Vagina (tissue), 2 donors: ENCODE results near the gene TRO. TPM values are rescaled to one million over a fixed set of nuclear protein-coding genes. Genes with fewer than 3 reads are reported as not detected.
A peak's percentile ranks its signal among the peaks of the same experiment; 100 is the strongest.

Source experiments
- DNase-seq, 2 donors: peaks; one replicate each; pipeline ENCODE4 v3.0.0-alpha.2; 2017; ENCODE audit errors: extremely low spot score in 2 of 2
- H3K27ac ChIP-seq: fragments of 200-600 bp; sonication (generic); one replicate; pipeline ENCODE4 v1.5.1; 2019
- H3K27me3 ChIP-seq: fragments of 200-600 bp; sonication (generic); one replicate; pipeline ENCODE4 v1.5.1; 2019
- H3K36me3 ChIP-seq, 2 donors: fragments of 200-600 bp; sonication (generic); one replicate each; pipeline ENCODE4 v1.5.1; 2017 to 2019
- H3K4me1 ChIP-seq: fragments of 200-600 bp; sonication (generic); one replicate; pipeline ENCODE4 v1.5.1; 2019
- H3K4me3 ChIP-seq, 2 donors: fragments of 200-600 bp; sonication (generic); 1 replicate in 1 of 2; 2 replicates in 1 of 2; pipeline ENCODE4 v1.5.1; 2016 to 2019
- H3K9me3 ChIP-seq: fragments of 200-600 bp; sonication (generic); one replicate; pipeline ENCODE4 v1.5.1; 2019
- CTCF ChIP-seq, 3 experiments: fragments of 450-650 bp in 2 of 3; fragments of 200-600 bp in 1 of 3; sonication (generic) in 1 of 3; IDR thresholded peaks; one replicate each; pipeline ENCODE4 v1.5.1; 2017 to 2019; ENCODE audit warnings: antibody characterized with exemption in 3 of 3, mild to moderate bottlenecking in 2 of 3, moderate library complexity in 2 of 3
- POLR2A ChIP-seq, 2 donors: fragments of 450-650 bp; IDR thresholded peaks; one replicate each; pipeline ENCODE4 v1.6.1; 2017; ENCODE audit warnings: antibody characterized with exemption in 2 of 2, mild to moderate bottlenecking in 2 of 2, moderate library complexity in 2 of 2
- POLR2AphosphoS5 ChIP-seq, 2 donors: sonication (generic); formaldehyde crosslinking; IDR thresholded peaks; one replicate each; pipeline ENCODE4 v1.9.0; 2017; ENCODE audit warnings: antibody characterized with exemption in 2 of 2, mild to moderate bottlenecking in 2 of 2, low read depth in 1 of 2; ENCODE audit not compliant: insufficient read depth in 1 of 2
- intact Hi-C: fragments of 100-400 bp; cut with DNase I; formaldehyde crosslinking; loops from one replicate; pipeline ENCODE4 v1.15.1; 2023
- total RNA-seq: library from RNA; depleted of rRNA; stranded (reverse); fragments of >200 nt; gene quantifications from one replicate; pipeline ENCODE4 v1.2.3, GENCODE V29; 2016

TRO gene
- 12.3 TPM for total RNA-seq

- Histone ChIP-seq H3K36me3 (no peaks in the 10 kb centered on the region), H3K4me1 (no peaks in the 10 kb centered on the region), H3K4me3 (peak within 1 kb of the TSS; percentile 43 to 51), H3K9me3 (no peaks in the 10 kb centered on the region), H3K27ac (peak within 1 kb of the TSS; percentile 48), H3K27me3 (no peaks in the 10 kb centered on the region)
- TF ChIP-seq POLR2A (IDR thresholded peaks at IDR 0.05) (no peak), CTCF (IDR thresholded peaks at IDR 0.05) (no peak), POLR2AphosphoS5 (IDR thresholded peaks at IDR 0.05; ENCODE audit: insufficient read depth in 1 of 2, low read depth in 1 of 2) (no peak)
- peak; percentile 62 to 91 for DNase-seq
- intact Hi-C loops, result no loop called here
These were observed at the start of gene TRO for GRCh38 chrX:54920610-54921426. TRO (plus strand) TSS chrX:54920824; CDS start chrX:54922247, 1,423 bp downstream.

- DNase-seq, result no peak
- Histone ChIP-seq H3K27me3 (no peaks in the 10 kb centered on the region), H3K36me3 (no peaks in the 10 kb centered on the region), H3K4me3 (no peak overlapping the region), H3K27ac (no peak overlapping the region), H3K4me1 (no peaks in the 10 kb centered on the region), H3K9me3 (no peaks in the 10 kb centered on the region)
- intact Hi-C loops, result no loop called here
- TF ChIP-seq POLR2A (IDR thresholded peaks at IDR 0.05) (no peak), CTCF (IDR thresholded peaks at IDR 0.05) (no peak), POLR2AphosphoS5 (IDR thresholded peaks at IDR 0.05; ENCODE audit: insufficient read depth in 1 of 2, low read depth in 1 of 2) (no peak)
These were observed 34.9 kb upstream of the TRO start for GRCh38 chrX:54885740-54886139.

- Histone ChIP-seq H3K27ac (no peak overlapping the region), H3K36me3 (no peaks in the 10 kb centered on the region), H3K4me3 (no peak overlapping the region), H3K9me3 (no peaks in the 10 kb centered on the region), H3K4me1 (no peaks in the 10 kb centered on the region), H3K27me3 (no peaks in the 10 kb centered on the region)
- intact Hi-C loops, result no loop called here
- no peak for TF ChIP-seq CTCF (IDR thresholded peaks at IDR 0.05)
- no peak for TF ChIP-seq POLR2AphosphoS5 (IDR thresholded peaks at IDR 0.05; ENCODE audit: insufficient read depth in 1 of 2, low read depth in 1 of 2)
- no peak for TF ChIP-seq POLR2A (IDR thresholded peaks at IDR 0.05)
- DNase-seq, result no peak
These were observed 29.1 kb upstream of the TRO start for GRCh38 chrX:54891573-54891972.

- intact Hi-C loops, result no loop called here
- no peak overlapping the region for H3K4me3 ChIP-seq
- no peaks in the 10 kb centered on the region for H3K9me3 ChIP-seq
These were observed 26.5 kb upstream of the TRO start for GRCh38 chrX:54894159-54894558.

More at GRCh38 chrX:54894159-54894558, 26.5 kb upstream of the TRO start:
- H3K27ac ChIP-seq, result no peak overlapping the region
- H3K36me3 ChIP-seq, result no peaks in the 10 kb centered on the region
- H3K4me1 ChIP-seq, result no peaks in the 10 kb centered on the region
- TF ChIP-seq POLR2AphosphoS5 (IDR thresholded peaks at IDR 0.05; ENCODE audit: insufficient read depth in 1 of 2, low read depth in 1 of 2) (no peak), CTCF (IDR thresholded peaks at IDR 0.05) (no peak), POLR2A (IDR thresholded peaks at IDR 0.05) (no peak)
- no peaks in the 10 kb centered on the region for H3K27me3 ChIP-seq
- DNase-seq, result no peak
